K562 (cell line): ENCODE measurements around the gene DCST1. TPM values are rescaled to one million over a fixed set of nuclear protein-coding genes. Genes with fewer than 3 reads are reported as not detected.

Source experiments
- BDP1 ChIP-seq: IDR thresholded peaks from 3 replicates; pipeline ENCODE4 v1.6.1; 2011; ENCODE audit not compliant: insufficient read length, insufficient read depth
- BHLHE40 ChIP-seq: IDR thresholded peaks from 2 replicates; pipeline ENCODE4 v1.6.1; 2011; ENCODE audit warnings: low read length, improper control_type of control experiment
- CBFA2T3 ChIP-seq: fragments of 450-650 bp; IDR thresholded peaks from 2 replicates; pipeline ENCODE4 v1.6.1; 2017
- EP300 ChIP-seq: IDR thresholded peaks from 2 replicates; pipeline ENCODE4 v1.6.1; 2012; ENCODE audit warnings: low read length, improper control_type of control experiment
- GATAD2B ChIP-seq: fragments of 450-650 bp; IDR thresholded peaks from 2 replicates; pipeline ENCODE4 v1.6.1; 2017; ENCODE audit warnings: mild to moderate bottlenecking, borderline replicate concordance
- HDAC1 ChIP-seq, 2 experiments: fragments of 450-650 bp; IDR thresholded peaks; 2 replicates each; pipeline ENCODE4 v1.6.1; 2016 to 2017; ENCODE audit warnings: inconsistent platforms in 1 of 2, mild to moderate bottlenecking in 1 of 2, moderate library complexity in 1 of 2
- KDM1A ChIP-seq, 2 experiments: fragments of 450-650 bp; IDR thresholded peaks; 2 replicates each; pipeline ENCODE4 v1.6.1; 2016; ENCODE audit warnings: mild to moderate bottlenecking in 2 of 2
- KDM5B ChIP-seq: fragments of 200-600 bp; sonication (generic); IDR thresholded peaks from 2 replicates; pipeline ENCODE4 v1.6.1; 2012; ENCODE audit warnings: low read depth, mild to moderate bottlenecking, moderate library complexity, low read length, control low read depth, inconsistent platforms; ENCODE audit not compliant: insufficient replicate concordance
- MLLT1 ChIP-seq, 2 experiments: fragments of 450-650 bp; IDR thresholded peaks; 2 replicates each; pipeline ENCODE4 v1.6.1; 2016
- MYNN ChIP-seq, 2 experiments: sonication (generic); formaldehyde crosslinking in 1 of 2; IDR thresholded peaks; 2 replicates each; pipeline versions ENCODE4 v1.5.0 to v1.6.1; 2016 to 2020; ENCODE audit warnings: antibody characterized with exemption in 1 of 2, missing genetic modification reagents in 1 of 2
- NFATC3 ChIP-seq: fragments of 450-650 bp; IDR thresholded peaks from 2 replicates; pipeline ENCODE4 v1.6.1; 2017; ENCODE audit warnings: mild to moderate bottlenecking
- NFIC ChIP-seq: fragments of 450-650 bp; IDR thresholded peaks from 2 replicates; pipeline ENCODE4 v1.6.1; 2017; ENCODE audit warnings: mild to moderate bottlenecking, inconsistent platforms
- NR4A1 ChIP-seq, 2 experiments: fragments of 250-450 bp in 1 of 2; fragments of 450-650 bp in 1 of 2; sonication (Bioruptor Pico) in 1 of 2; IDR thresholded peaks; 2 replicates each; pipeline versions ENCODE4 v1.4.0 to v1.6.1; 2016 to 2020; ENCODE audit warnings: mild to moderate bottlenecking in 2 of 2, missing compliant biosample characterization in 1 of 2, missing genetic modification characterization in 1 of 2, moderate library complexity in 1 of 2
- PHF21A ChIP-seq: fragments of 450-650 bp; IDR thresholded peaks from 2 replicates; pipeline ENCODE4 v1.6.1; 2017; ENCODE audit warnings: low read depth, borderline replicate concordance
- SRSF3 ChIP-seq: fragments of 200-400 bp; formaldehyde crosslinking; IDR thresholded peaks from 2 replicates; pipeline ENCODE4 v1.6.1; 2016; ENCODE audit warnings: mild to moderate bottlenecking, low read length, moderate library complexity; ENCODE audit not compliant: insufficient read depth
- TOE1 ChIP-seq, 2 experiments: fragments of 450-650 bp in 1 of 2; sonication (generic) in 1 of 2; formaldehyde crosslinking in 1 of 2; IDR thresholded peaks; 2 replicates each; pipeline versions ENCODE4 v1.7.1 to v1.8.0; 2016 to 2022; ENCODE audit warnings: borderline replicate concordance in 2 of 2, mild to moderate bottlenecking in 2 of 2, antibody characterized with exemption in 1 of 2, inconsistent platforms in 1 of 2, low read depth in 1 of 2, missing genetic modification reagents in 1 of 2, moderate library complexity in 1 of 2
- YY1 ChIP-seq, 3 experiments: IDR thresholded peaks; 2 replicates each; pipeline ENCODE4 v1.6.1; 2011; ENCODE audit warnings: low read length in 2 of 3, mild to moderate bottlenecking in 2 of 3, moderate library complexity in 2 of 3, borderline replicate concordance in 1 of 3, control low read depth in 1 of 3, low read depth in 1 of 3; ENCODE audit not compliant: insufficient read depth in 3 of 3, insufficient replicate concordance in 2 of 3, control insufficient read depth in 1 of 3, insufficient read length in 1 of 3; ENCODE audit errors: extremely low read depth in 1 of 3
- ZBTB7A ChIP-seq: IDR thresholded peaks from 2 replicates; pipeline ENCODE4 v1.6.1; 2011; ENCODE audit warnings: low read depth, mild to moderate bottlenecking, low read length, moderate library complexity, borderline replicate concordance; ENCODE audit not compliant: control insufficient read depth
- ZNF239 ChIP-seq: fragments of 250-450 bp; sonication (Bioruptor Pico); IDR thresholded peaks from 2 replicates; pipeline ENCODE4 v1.4.0; 2020; ENCODE audit warnings: mild to moderate bottlenecking
- ZNF24 ChIP-seq: fragments of 450-650 bp; IDR thresholded peaks from 2 replicates; pipeline ENCODE4 v1.6.1; 2016
- polyA plus RNA-seq, 8 experiments: library from polyadenylated mRNA; depleted of rRNA in 4 of 8; stranded (reverse) in 5 of 8; unstranded in 3 of 8; fragments of >200 nt; fragmentation: Nextera tagmentation in 2 of 8; fragmentation: Illumina TruSeq in 1 of 8; extraction: Ambion mirVana in 2 of 8; extraction: Trizol in 1 of 8; gene quantifications; 2 replicates each; pipeline versions ENCODE4 v1.2.1 to v1.2.3, GENCODE V29; 2011 to 2014; ENCODE audit warnings: inconsistent platforms in 1 of 8, missing spikeins in 1 of 8
- total RNA-seq, 7 experiments: library from RNA; depleted of rRNA in 6 of 7; stranded (reverse); fragments of >200 nt in 6 of 7; fragmentation: Illumina TruSeq in 2 of 7; extraction: Trizol in 2 of 7; gene quantifications; 2 replicates each; pipeline versions ENCODE4 v1.2.1 to v1.2.3, GENCODE V29; 2011 to 2021; ENCODE audit warnings: low replicate concordance in 1 of 7
- TF ChIP-seq, protein P1 (sequence below): fragments of 200-800 bp; sonication (Bioruptor generic); IDR thresholded peaks from 2 replicates; pipeline ENCODE4 v1.6.1; 2017; ENCODE audit warnings: missing genetic modification characterization, missing compliant biosample characterization
- TF ChIP-seq, protein P2 (sequence below), 2 experiments: fragments of 450-650 bp; conservative IDR thresholded peaks; 2 replicates each; pipeline ENCODE4 v1.6.1; 2017; ENCODE audit warnings: mild to moderate bottlenecking in 2 of 2, moderate library complexity in 2 of 2

The DCST1 gene
- total and polyA plus RNA-seq, 9 of the 15 experiments (the other 6 are each of a cell fraction or from before 2014, with no cell fraction given): not detected

- no peak for TF ChIP-seq SRSF3
- TF ChIP-seq EP300: no peak
- TF ChIP-seq MLLT1 (IDR thresholded peaks at IDR 0.05): peak in 1 of 2 experiments; percentile 37; a peak in 1 of 4 replicates
- TF ChIP-seq NFIC: peak; percentile 27; the same call in 1 of the 2 replicates
- TF ChIP-seq KDM5B: peak; percentile 28
- no peak for TF ChIP-seq CBFA2T3
- TF ChIP-seq, protein P1, sequence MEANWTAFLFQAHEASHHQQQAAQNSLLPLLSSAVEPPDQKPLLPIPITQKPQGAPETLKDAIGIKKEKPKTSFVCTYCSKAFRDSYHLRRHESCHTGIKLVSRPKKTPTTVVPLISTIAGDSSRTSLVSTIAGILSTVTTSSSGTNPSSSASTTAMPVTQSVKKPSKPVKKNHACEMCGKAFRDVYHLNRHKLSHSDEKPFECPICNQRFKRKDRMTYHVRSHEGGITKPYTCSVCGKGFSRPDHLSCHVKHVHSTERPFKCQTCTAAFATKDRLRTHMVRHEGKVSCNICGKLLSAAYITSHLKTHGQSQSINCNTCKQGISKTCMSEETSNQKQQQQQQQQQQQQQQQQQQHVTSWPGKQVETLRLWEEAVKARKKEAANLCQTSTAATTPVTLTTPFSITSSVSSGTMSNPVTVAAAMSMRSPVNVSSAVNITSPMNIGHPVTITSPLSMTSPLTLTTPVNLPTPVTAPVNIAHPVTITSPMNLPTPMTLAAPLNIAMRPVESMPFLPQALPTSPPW (CRISPR knock-in tag): peak; percentile 47
- TF ChIP-seq NFATC3: no peak
- peak; percentile 79; the same call in 1 of the 2 replicates for TF ChIP-seq ZBTB7A
- TF ChIP-seq GATAD2B: no peak
- TF ChIP-seq TOE1 (IDR thresholded peaks at IDR 0.05; ENCODE audit: borderline replicate concordance): peak; percentile 74; the same call in 1 of the 2 replicates
- no peak for TF ChIP-seq TOE1 (CRISPR knock-in tag; IDR thresholded peaks at IDR 0.05; ENCODE audit: borderline replicate concordance, low read depth)
- TF ChIP-seq HDAC1 (IDR thresholded peaks at IDR 0.05): peak; percentile 58 to 83; a peak in 3 of 4 replicates
- no peak for TF ChIP-seq PHF21A
- TF ChIP-seq, protein P2, sequence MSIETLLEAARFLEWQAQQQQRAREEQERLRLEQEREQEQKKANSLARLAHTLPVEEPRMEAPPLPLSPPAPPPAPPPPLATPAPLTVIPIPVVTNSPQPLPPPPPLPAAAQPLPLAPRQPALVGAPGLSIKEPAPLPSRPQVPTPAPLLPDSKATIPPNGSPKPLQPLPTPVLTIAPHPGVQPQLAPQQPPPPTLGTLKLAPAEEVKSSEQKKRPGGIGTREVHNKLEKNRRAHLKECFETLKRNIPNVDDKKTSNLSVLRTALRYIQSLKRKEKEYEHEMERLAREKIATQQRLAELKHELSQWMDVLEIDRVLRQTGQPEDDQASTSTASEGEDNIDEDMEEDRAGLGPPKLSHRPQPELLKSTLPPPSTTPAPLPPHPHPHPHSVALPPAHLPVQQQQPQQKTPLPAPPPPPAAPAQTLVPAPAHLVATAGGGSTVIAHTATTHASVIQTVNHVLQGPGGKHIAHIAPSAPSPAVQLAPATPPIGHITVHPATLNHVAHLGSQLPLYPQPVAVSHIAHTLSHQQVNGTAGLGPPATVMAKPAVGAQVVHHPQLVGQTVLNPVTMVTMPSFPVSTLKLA (conservative IDR thresholded peaks at IDR 0.05): peak in 1 of 2 experiments; percentile 2; a peak in 1 of 4 replicates
- TF ChIP-seq MYNN (IDR thresholded peaks at IDR 0.05): no peak
- TF ChIP-seq MYNN (CRISPR knock-in tag; IDR thresholded peaks at IDR 0.05): no peak
- TF ChIP-seq ZNF24: no peak
- no peak for TF ChIP-seq BDP1
- no peak for TF ChIP-seq YY1 (IDR thresholded peaks at IDR 0.05; ENCODE audit: borderline replicate concordance in 1 of 3, control insufficient read depth in 1 of 3, extremely low read depth in 1 of 3, insufficient read depth in 3 of 3, insufficient read length in 1 of 3, insufficient replicate concordance in 2 of 3, low read depth in 1 of 3, low read length in 2 of 3)
- peak; percentile 91 to 96 for TF ChIP-seq KDM1A (IDR thresholded peaks at IDR 0.05)
- no peak for TF ChIP-seq ZNF239 (CRISPR knock-in tag)
- no peak for TF ChIP-seq NR4A1 (CRISPR knock-in tag; IDR thresholded peaks at IDR 0.05)
- TF ChIP-seq NR4A1 (tag; IDR thresholded peaks at IDR 0.05): no peak
- peak; percentile 82 for TF ChIP-seq BHLHE40
Measured at GRCh38 chr1:155064111-155064831, 30.6 kb downstream of the DCST1 start (continued).
